ENCODE data around the gene BCL6.

DNA sequence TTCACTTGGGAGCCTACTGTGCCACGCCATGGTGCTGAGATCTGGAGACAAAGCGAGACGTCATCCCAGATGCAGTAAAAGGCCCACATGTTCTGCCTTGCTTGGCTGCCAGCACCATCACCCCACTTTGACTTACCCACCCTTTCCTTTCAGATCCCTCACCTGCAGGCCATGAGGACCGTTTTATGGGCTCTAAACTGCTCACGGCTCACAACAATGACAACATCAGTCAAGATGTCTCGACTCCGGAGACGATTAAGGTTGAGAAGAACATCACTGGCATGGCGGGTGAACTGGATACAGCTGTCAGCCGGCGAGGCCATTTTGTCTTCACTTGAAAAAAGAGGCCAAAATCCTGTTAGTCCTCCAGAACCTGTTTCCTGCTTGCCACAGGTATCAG lies 11.9 kb downstream of the BCL6 start:
- TF ChIP-seq CTCF (IDR thresholded peaks at IDR 0.05) (no peak), POLR2AphosphoS5 (IDR thresholded peaks at IDR 0.05) (peak in 1 of 2 donors; percentile 48), POLR2A (IDR thresholded peaks at IDR 0.05; ENCODE audit: low read depth) (no peak)

All from esophagus muscularis mucosa (tissue), 3 donors.